ENCODE measurements around the gene FADS3.

The FADS3 gene

DNA sequence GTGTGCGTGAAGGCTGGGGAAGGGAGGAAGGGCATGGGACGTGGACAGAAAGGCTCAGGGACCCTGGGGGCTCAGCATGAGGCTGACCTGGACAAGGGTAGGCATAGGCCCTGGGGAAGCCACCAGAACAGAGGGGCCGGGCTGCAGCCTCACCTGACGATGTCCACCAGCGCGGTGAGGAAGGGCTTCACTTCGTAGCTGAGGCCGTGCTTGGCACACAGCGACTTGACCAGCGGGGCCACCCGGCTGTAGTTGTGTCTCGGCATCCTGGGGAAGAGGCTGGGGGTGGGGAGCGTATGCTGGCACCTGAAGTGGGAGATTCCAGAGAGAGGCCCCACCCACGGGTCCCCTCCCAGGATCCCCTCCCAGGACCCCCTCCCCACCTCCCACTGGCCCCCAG lies 15.6 kb downstream of the FADS3 start:
- Histone ChIP-seq H4K20me1 (ENCODE audit: insufficient read depth, low read length) (no peaks in the 10 kb centered on the region), H3K4me1 (ENCODE audit: insufficient read depth, low read length, severe bottlenecking) (peaks cover 57% of the 10 kb centered on the region), H3K9me2 (ENCODE audit: low read depth, low read length) (no peaks in the 10 kb centered on the region), H3K4me2 (ENCODE audit: low read length) (no peak overlapping the region), H3K79me2 (ENCODE audit: insufficient read depth, low read length) (no peaks in the 10 kb centered on the region), H3K27me3 (ENCODE audit: insufficient read depth, low read length) (no peaks in the 10 kb centered on the region), H3F3A (ENCODE audit: insufficient read depth, low read length) (no peaks in the 10 kb centered on the region), H3K4me3 (ENCODE audit: low read depth, low read length, poor library complexity, severe bottlenecking) (no peak overlapping the region), H3K9me3 (ENCODE audit: low read length) (no peaks in the 10 kb centered on the region), H3K36me3 (ENCODE audit: insufficient read depth, low read length) (peaks cover 4% of the 10 kb centered on the region; the same call in 1 of the 2 replicates), H3K9ac (ENCODE audit: low read length) (no peak overlapping the region), H3K27ac (ENCODE audit: low read depth, low read length, poor library complexity, severe bottlenecking) (peak overlapping the region; percentile 45), H2AFZ (ENCODE audit: low read length) (no peak overlapping the region)
- TF ChIP-seq, protein P1, sequence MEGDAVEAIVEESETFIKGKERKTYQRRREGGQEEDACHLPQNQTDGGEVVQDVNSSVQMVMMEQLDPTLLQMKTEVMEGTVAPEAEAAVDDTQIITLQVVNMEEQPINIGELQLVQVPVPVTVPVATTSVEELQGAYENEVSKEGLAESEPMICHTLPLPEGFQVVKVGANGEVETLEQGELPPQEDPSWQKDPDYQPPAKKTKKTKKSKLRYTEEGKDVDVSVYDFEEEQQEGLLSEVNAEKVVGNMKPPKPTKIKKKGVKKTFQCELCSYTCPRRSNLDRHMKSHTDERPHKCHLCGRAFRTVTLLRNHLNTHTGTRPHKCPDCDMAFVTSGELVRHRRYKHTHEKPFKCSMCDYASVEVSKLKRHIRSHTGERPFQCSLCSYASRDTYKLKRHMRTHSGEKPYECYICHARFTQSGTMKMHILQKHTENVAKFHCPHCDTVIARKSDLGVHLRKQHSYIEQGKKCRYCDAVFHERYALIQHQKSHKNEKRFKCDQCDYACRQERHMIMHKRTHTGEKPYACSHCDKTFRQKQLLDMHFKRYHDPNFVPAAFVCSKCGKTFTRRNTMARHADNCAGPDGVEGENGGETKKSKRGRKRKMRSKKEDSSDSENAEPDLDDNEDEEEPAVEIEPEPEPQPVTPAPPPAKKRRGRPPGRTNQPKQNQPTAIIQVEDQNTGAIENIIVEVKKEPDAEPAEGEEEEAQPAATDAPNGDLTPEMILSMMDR (IDR thresholded peaks at IDR 0.05; ENCODE audit: low read length): no peak
- no peak for TF ChIP-seq EZH2 (IDR thresholded peaks at IDR 0.05; ENCODE audit: borderline replicate concordance, low read length)

DNA sequence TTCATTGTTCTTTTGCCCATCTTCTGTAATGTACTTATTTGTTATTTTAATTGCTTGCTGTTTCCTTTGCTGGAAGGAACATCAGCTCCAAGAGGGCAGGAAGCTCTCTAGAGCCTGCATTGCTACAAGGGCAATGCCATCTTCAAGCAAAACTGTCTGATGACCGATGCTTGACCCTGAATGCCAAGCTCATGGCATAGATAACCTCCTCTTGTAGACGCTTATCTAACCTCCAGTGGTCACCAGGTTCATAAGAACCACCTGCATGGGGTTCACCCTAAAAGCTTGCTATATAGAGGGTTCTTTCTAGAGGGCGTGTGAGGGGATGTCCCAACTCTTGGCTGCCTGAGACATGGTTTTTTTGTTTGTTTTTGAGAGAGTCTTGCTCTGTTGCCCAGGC lies 16.5 kb downstream of the FADS3 start:
- Histone ChIP-seq H3K27ac (ENCODE audit: low read depth, low read length, poor library complexity, severe bottlenecking) (no peak overlapping the region), H4K20me1 (ENCODE audit: insufficient read depth, low read length) (no peaks in the 10 kb centered on the region), H3K79me2 (ENCODE audit: insufficient read depth, low read length) (no peaks in the 10 kb centered on the region), H3K9me3 (ENCODE audit: low read length) (no peaks in the 10 kb centered on the region), H3K4me2 (ENCODE audit: low read length) (no peak overlapping the region), H3K9ac (ENCODE audit: low read length) (no peak overlapping the region), H3K4me3 (ENCODE audit: low read depth, low read length, poor library complexity, severe bottlenecking) (no peak overlapping the region), H3K9me2 (ENCODE audit: low read depth, low read length) (no peaks in the 10 kb centered on the region), H3K36me3 (ENCODE audit: insufficient read depth, low read length) (peaks cover 4% of the 10 kb centered on the region; the same call in 1 of the 2 replicates), H2AFZ (ENCODE audit: low read length) (no peak overlapping the region), H3K27me3 (ENCODE audit: insufficient read depth, low read length) (no peaks in the 10 kb centered on the region), H3K4me1 (ENCODE audit: insufficient read depth, low read length, severe bottlenecking) (peaks cover 49% of the 10 kb centered on the region), H3F3A (ENCODE audit: insufficient read depth, low read length) (no peaks in the 10 kb centered on the region)
- no peak for TF ChIP-seq EZH2 (IDR thresholded peaks at IDR 0.05; ENCODE audit: borderline replicate concordance, low read length)
- TF ChIP-seq, protein P1 (IDR thresholded peaks at IDR 0.05; ENCODE audit: low read length): no peak

DNA sequence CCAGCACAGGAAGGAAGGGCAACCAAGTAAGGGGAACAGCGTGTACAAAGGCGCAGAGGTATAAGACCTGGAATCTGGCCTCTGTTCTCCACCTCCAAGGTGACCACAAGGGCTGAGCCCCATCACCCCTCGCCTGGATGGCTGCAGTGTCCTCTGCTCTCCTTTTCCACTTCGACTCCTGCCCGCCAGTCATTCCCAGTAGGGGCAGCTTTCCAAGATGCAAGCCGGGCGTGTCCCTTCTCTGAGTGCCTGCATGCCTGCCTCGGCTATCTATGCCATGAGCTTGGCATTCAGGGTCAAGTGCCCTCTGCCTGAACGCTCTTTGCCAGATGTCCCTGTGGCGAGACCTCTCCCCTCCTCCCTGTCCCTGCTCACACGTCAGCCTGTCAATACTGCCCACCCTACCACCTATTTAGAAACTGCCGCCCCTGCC lies 17.0 kb downstream of the FADS3 start:
- Histone ChIP-seq H3K79me2 (ENCODE audit: insufficient read depth, low read length) (no peaks in the 10 kb centered on the region), H4K20me1 (ENCODE audit: insufficient read depth, low read length) (no peaks in the 10 kb centered on the region), H3F3A (ENCODE audit: insufficient read depth, low read length) (no peaks in the 10 kb centered on the region), H3K4me3 (ENCODE audit: low read depth, low read length, poor library complexity, severe bottlenecking) (no peak overlapping the region), H3K4me1 (ENCODE audit: insufficient read depth, low read length, severe bottlenecking) (peaks cover 45% of the 10 kb centered on the region), H3K27me3 (ENCODE audit: insufficient read depth, low read length) (no peaks in the 10 kb centered on the region), H3K9ac (ENCODE audit: low read length) (no peak overlapping the region), H2AFZ (ENCODE audit: low read length) (no peak overlapping the region), H3K9me2 (ENCODE audit: low read depth, low read length) (no peaks in the 10 kb centered on the region), H3K9me3 (ENCODE audit: low read length) (no peaks in the 10 kb centered on the region), H3K36me3 (ENCODE audit: insufficient read depth, low read length) (peaks cover 4% of the 10 kb centered on the region; the same call in 1 of the 2 replicates), H3K4me2 (ENCODE audit: low read length) (no peak overlapping the region), H3K27ac (ENCODE audit: low read depth, low read length, poor library complexity, severe bottlenecking) (no peak overlapping the region)
- TF ChIP-seq, protein P1 (IDR thresholded peaks at IDR 0.05; ENCODE audit: low read length): no peak
- TF ChIP-seq EZH2 (IDR thresholded peaks at IDR 0.05; ENCODE audit: borderline replicate concordance, low read length): no peak
